ENCODE measurements around the gene ATP6V1B1. TPM values are rescaled to one million over a fixed set of nuclear protein-coding genes. Genes with fewer than 3 reads are reported as not detected.

Gene ATP6V1B1
- total RNA-seq, 1 donor from 2014 or later = not detected

DNA sequence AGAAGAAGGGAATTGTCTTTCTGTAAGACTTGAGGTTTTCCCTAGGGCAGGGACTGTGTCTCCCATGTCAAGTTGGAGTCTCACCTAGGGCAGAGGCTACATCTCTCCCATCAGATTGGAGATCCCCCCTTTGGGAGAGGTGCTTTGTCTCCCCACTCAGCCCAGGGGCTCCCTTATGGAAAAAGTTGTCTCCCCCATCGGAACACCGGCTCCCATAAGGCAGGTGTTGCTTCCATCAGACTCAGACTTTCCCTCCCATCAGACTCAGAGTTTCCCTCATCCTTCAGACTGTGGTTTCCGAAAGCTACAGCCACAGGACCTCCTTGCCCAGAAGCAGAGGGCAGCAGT is 48.5 kb downstream of the ATP6V1B1 start:
- Mint-ChIP-seq H3K27ac (no peak overlapping the region), H3K36me3 (ENCODE audit: low read depth) (peaks cover 39% of the 10 kb centered on the region), H3K4me3 (no peak overlapping the region), H3K4me1 (peaks cover 4% of the 10 kb centered on the region), H3K9me3 (no peaks in the 10 kb centered on the region), H3K27me3 (no peaks in the 10 kb centered on the region)
- no peak for DNase-seq
- ChIA-PET POLR2A (interaction anchor here (0.9 kb wide), 1 partner anchor 84 kb away, joined by 4 read pairs; the partner anchor contains the start of gene NAGK), CTCF (interaction anchor here (0.6 to 3.9 kb wide), 7 partner anchors 11 to 46 kb away, joined by 3 to 22 read pairs (median 4); no protein-coding TSS in a partner anchor)
- no peak for ATAC-seq (ENCODE audit: low read depth)
- intact Hi-C loops (cut with micrococcal nuclease) = loop anchor here (1.0 kb wide), 1 partner anchor 17 kb away; no protein-coding TSS in a partner anchor
- TF ChIP-seq, protein P1, sequence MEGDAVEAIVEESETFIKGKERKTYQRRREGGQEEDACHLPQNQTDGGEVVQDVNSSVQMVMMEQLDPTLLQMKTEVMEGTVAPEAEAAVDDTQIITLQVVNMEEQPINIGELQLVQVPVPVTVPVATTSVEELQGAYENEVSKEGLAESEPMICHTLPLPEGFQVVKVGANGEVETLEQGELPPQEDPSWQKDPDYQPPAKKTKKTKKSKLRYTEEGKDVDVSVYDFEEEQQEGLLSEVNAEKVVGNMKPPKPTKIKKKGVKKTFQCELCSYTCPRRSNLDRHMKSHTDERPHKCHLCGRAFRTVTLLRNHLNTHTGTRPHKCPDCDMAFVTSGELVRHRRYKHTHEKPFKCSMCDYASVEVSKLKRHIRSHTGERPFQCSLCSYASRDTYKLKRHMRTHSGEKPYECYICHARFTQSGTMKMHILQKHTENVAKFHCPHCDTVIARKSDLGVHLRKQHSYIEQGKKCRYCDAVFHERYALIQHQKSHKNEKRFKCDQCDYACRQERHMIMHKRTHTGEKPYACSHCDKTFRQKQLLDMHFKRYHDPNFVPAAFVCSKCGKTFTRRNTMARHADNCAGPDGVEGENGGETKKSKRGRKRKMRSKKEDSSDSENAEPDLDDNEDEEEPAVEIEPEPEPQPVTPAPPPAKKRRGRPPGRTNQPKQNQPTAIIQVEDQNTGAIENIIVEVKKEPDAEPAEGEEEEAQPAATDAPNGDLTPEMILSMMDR (IDR thresholded peaks at IDR 0.05) = no peak

DNA sequence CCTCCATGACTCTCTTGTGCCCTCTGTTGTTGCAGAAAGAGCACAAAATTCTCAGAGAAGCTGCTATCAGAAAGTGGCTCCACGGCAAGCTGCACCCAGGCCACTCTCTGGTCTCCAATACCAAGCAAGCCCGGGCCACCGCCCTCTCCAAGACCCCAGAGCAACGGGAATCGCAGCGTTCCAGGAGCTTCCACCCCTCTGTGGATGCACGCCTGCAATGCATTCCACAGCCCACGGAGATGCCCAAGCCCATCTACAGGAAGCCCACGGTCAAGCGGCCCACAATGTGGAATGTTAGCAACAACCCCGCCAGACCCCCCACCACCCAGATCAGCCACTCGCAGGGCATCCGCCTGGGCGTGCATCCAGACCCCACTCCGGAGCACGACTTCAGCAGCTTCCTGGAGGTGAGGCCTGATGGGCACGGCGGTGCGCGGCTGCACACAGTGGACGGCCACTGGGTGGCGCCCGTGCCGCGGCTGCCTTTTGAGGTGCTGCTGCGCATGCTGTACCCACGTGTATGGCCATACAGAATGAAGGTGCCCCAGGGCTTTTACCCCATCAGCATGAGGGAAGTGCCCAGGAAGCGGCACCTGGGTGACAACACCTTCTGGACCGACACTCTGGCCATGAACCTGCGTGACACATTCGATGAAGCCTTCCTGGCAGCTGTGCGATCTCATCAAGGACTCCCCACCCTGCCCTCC is 49.0 kb downstream of the ATP6V1B1 start:
- Mint-ChIP-seq H3K4me3 (no peak overlapping the region), H3K9me3 (no peaks in the 10 kb centered on the region)
- POLR2A ChIA-PET = interaction anchor here (0.7 to 0.9 kb wide), 2 partner anchors 11 to 83 kb away, joined by 4 to 5 read pairs; partner anchors contain the start of gene NAGK

DNA sequence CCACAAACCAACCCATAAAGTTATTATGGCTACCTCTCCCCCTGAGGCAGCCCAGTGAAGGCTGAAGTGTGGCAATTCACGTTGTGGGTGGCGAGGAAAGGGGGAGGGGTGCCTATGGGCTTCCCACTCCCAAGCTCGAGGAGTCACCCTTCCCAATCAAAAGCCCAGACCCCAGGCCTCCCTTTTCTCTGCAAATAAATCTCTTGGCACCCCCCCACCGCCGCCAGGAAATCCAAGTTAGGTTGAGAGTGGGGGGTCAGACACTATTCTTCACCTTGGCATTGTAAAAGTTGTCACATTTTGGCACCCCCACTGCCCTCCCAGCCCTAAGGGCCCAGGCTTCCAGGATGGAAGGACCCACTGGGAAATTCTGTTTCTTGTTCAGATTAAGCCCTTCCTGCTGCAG is 49.6 kb downstream of the ATP6V1B1 start:
- POLR2A ChIA-PET = interaction anchor here (0.7 to 0.9 kb wide), 2 partner anchors 11 to 83 kb away, joined by 4 to 5 read pairs; partner anchors contain the start of gene NAGK
- TF ChIP-seq, protein P1 (IDR thresholded peaks at IDR 0.05) = no peak
- Mint-ChIP-seq H3K9me3 (no peaks in the 10 kb centered on the region), H3K4me3 (no peak overlapping the region), H3K4me1 (peaks cover 4% of the 10 kb centered on the region), H3K36me3 (ENCODE audit: low read depth) (peaks cover 47% of the 10 kb centered on the region), H3K27ac (no peak overlapping the region), H3K27me3 (no peaks in the 10 kb centered on the region)
- intact Hi-C loops (cut with micrococcal nuclease) = loop anchor here (1.0 kb wide), 1 partner anchor 10 kb away; no protein-coding TSS in a partner anchor
- ATAC-seq (ENCODE audit: low read depth) (no peak), DNase-seq (no peak)
- CTCF ChIA-PET = interaction anchor here (1.0 to 3.9 kb wide), 5 partner anchors 12 to 35 kb away, joined by 3 to 22 read pairs (median 3); no protein-coding TSS in a partner anchor

More for the DNA sequence above, 49.0 kb downstream of the ATP6V1B1 start:
- Mint-ChIP-seq H3K27ac (no peak overlapping the region), H3K4me1 (peaks cover 4% of the 10 kb centered on the region), H3K27me3 (no peaks in the 10 kb centered on the region), H3K36me3 (ENCODE audit: low read depth) (peaks cover 43% of the 10 kb centered on the region)
- DNase-seq = peak; percentile 52
- ATAC-seq (ENCODE audit: low read depth) = peak; percentile 94
- CTCF ChIA-PET = interaction anchor here (0.6 to 3.9 kb wide), 7 partner anchors 11 to 46 kb away, joined by 3 to 22 read pairs (median 4); no protein-coding TSS in a partner anchor
- TF ChIP-seq, protein P1 (IDR thresholded peaks at IDR 0.05) = no peak
- intact Hi-C loops (cut with micrococcal nuclease) = loop anchor here (1.0 kb wide), 2 partner anchors 11 to 17 kb away; no protein-coding TSS in a partner anchor

DNA sequence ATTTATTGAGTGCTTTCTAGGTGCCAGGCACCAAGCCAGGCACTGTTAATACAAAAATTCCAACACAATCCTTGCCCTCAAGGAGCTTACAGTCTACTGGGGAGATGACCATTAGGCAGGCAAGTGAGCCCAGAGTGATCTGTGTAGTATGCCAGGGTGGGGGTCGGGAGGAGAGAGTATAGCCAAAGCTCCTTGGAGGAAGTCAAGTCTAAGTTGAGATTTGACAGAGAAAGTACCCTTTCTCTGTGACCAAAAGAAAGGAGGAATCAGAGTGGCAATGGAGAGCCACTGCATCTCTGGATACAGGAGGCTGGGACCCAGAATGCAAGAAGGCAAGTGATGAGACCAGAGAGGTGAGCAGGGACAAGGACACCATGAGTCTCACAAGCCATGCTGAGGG is 50.3 kb downstream of the ATP6V1B1 start:
- H3K4me1 Mint-ChIP-seq = peaks cover 6% of the 10 kb centered on the region
- ChIA-PET POLR2A (no interaction called here), CTCF (interaction anchor here (3.9 kb wide), 1 partner anchor 20 kb away, joined by 22 read pairs; no protein-coding TSS in a partner anchor)
- no peak overlapping the region for H3K27ac Mint-ChIP-seq
- intact Hi-C loops (cut with micrococcal nuclease) = loop anchor here (1.0 kb wide), 1 partner anchor 9 kb away; no protein-coding TSS in a partner anchor
- no peaks in the 10 kb centered on the region for H3K27me3 Mint-ChIP-seq
- DNase-seq = no peak
- no peak overlapping the region for H3K4me3 Mint-ChIP-seq
- ATAC-seq (ENCODE audit: low read depth) = no peak
- peaks cover 54% of the 10 kb centered on the region for H3K36me3 Mint-ChIP-seq (ENCODE audit: low read depth)
- H3K9me3 Mint-ChIP-seq = no peaks in the 10 kb centered on the region
- TF ChIP-seq, protein P1 (IDR thresholded peaks at IDR 0.05) = no peak

Measured in activated B cell treated with CpG ODN at 0.5 μM for 24 hours (primary cell).